Measurements from ENCODE around the gene TRIM52.

DNA sequence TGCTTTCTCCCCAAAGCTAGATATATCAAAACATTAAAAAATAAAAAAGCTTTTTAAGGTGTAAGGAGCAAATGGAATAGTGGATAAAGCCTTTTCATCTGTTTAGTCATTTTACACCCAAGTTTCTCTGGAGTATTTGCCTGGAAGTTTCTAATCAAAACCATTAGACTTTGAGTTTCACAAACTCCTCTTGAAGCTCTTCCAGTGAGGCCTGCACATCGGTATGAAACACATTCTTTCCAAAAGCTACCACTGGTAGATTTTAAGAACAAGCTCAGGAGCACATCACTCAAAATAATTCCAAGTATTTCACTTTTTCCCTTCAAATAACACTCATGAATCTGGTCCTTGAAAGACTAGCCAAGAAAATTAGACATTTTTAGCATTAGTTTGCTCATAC, 5.7 kb downstream of the TRIM52 start:
- TF ChIP-seq ZNF217 (IDR thresholded peaks at IDR 0.05) (no peak), ZSCAN29 (IDR thresholded peaks at IDR 0.05) (no peak), GABPA (IDR thresholded peaks at IDR 0.05; ENCODE audit: low read depth) (no peak)
- TF ChIP-seq, protein P1, sequence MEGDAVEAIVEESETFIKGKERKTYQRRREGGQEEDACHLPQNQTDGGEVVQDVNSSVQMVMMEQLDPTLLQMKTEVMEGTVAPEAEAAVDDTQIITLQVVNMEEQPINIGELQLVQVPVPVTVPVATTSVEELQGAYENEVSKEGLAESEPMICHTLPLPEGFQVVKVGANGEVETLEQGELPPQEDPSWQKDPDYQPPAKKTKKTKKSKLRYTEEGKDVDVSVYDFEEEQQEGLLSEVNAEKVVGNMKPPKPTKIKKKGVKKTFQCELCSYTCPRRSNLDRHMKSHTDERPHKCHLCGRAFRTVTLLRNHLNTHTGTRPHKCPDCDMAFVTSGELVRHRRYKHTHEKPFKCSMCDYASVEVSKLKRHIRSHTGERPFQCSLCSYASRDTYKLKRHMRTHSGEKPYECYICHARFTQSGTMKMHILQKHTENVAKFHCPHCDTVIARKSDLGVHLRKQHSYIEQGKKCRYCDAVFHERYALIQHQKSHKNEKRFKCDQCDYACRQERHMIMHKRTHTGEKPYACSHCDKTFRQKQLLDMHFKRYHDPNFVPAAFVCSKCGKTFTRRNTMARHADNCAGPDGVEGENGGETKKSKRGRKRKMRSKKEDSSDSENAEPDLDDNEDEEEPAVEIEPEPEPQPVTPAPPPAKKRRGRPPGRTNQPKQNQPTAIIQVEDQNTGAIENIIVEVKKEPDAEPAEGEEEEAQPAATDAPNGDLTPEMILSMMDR (IDR thresholded peaks at IDR 0.05 in 2 of 3, conservative IDR thresholded peaks at IDR 0.05 in 1 of 3; ENCODE audit: control insufficient read depth in 2 of 3, extremely low read depth in 1 of 3, insufficient read depth in 1 of 3, low read depth in 3 of 3, low read length in 3 of 3) = no peak

All from GM12878 (cell line).